MG63 (cell line): Measurements from ENCODE around the gene DENND1A. TPM values are rescaled to one million over a fixed set of nuclear protein-coding genes. Genes with fewer than 3 reads are reported as not detected.

Experiments used
- DNase-seq: peaks from one replicate; pipeline ENCODE4 v3.0.0-alpha.2; 2020
- H3K27me3 ChIP-seq: fragments of 250-450 bp; sonication (Bioruptor Pico); 2 replicates; pipeline ENCODE4 v1.5.1; 2020; ENCODE audit warnings: mild to moderate bottlenecking, moderate library complexity
- H3K36me3 ChIP-seq: fragments of 250-450 bp; sonication (Bioruptor Pico); 2 replicates; pipeline ENCODE4 v1.5.1; 2020; ENCODE audit warnings: mild to moderate bottlenecking, moderate library complexity
- H3K4me3 ChIP-seq: fragments of 250-450 bp; sonication (Bioruptor Pico); 2 replicates; pipeline ENCODE4 v1.5.1; 2020; ENCODE audit warnings: mild to moderate bottlenecking, moderate library complexity
- H3K9me3 ChIP-seq: fragments of 250-450 bp; sonication (Bioruptor Pico); 2 replicates; pipeline ENCODE4 v1.5.1; 2020; ENCODE audit warnings: mild to moderate bottlenecking, moderate library complexity
- total RNA-seq: library from RNA; depleted of rRNA; stranded (reverse); fragments of >200 nt; shearing (Covaris generic); gene quantifications from 2 replicates; pipeline ENCODE4 v1.2.3, GENCODE V29; 2014; ENCODE audit warnings: low replicate concordance

Gene DENND1A
- total RNA-seq, 1 experiment from 2014 or later = 35.3 TPM

GRCh38 chr9:123564652-123565051 is 365.3 kb downstream of the DENND1A start:
- H3K27me3 ChIP-seq = no peaks in the 10 kb centered on the region
- no peaks in the 10 kb centered on the region for H3K9me3 ChIP-seq
- H3K36me3 ChIP-seq = no peaks in the 10 kb centered on the region
- no peak for DNase-seq
- no peak overlapping the region for H3K4me3 ChIP-seq

GRCh38 chr9:123562844-123563346 is 367.0 kb downstream of the DENND1A start:
- Histone ChIP-seq H3K36me3 (no peaks in the 10 kb centered on the region), H3K27me3 (no peaks in the 10 kb centered on the region), H3K9me3 (no peaks in the 10 kb centered on the region), H3K4me3 (no peak overlapping the region)
- peak; percentile 73 for DNase-seq

GRCh38 chr9:123561046-123561445 is 368.9 kb downstream of the DENND1A start:
- H3K4me3 ChIP-seq = no peak overlapping the region
- no peak for DNase-seq
- H3K27me3 ChIP-seq = no peaks in the 10 kb centered on the region
- no peaks in the 10 kb centered on the region for H3K9me3 ChIP-seq
- H3K36me3 ChIP-seq = peaks cover 3% of the 10 kb centered on the region; the same call in 1 of the 2 replicates

GRCh38 chr9:123556464-123557435 is 373.2 kb downstream of the DENND1A start:
- Histone ChIP-seq H3K27me3 (no peaks in the 10 kb centered on the region), H3K36me3 (peaks cover 3% of the 10 kb centered on the region; the same call in 1 of the 2 replicates), H3K4me3 (no peak overlapping the region), H3K9me3 (no peaks in the 10 kb centered on the region)
- no peak for DNase-seq

GRCh38 chr9:123555646-123556045 is 374.3 kb downstream of the DENND1A start:
- Histone ChIP-seq H3K36me3 (peaks cover 3% of the 10 kb centered on the region; the same call in 1 of the 2 replicates), H3K27me3 (no peaks in the 10 kb centered on the region)

GRCh38 chr9:123552530-123552929 is 377.4 kb downstream of the DENND1A start:
- Histone ChIP-seq H3K36me3 (peaks cover 3% of the 10 kb centered on the region; the same call in 1 of the 2 replicates), H3K27me3 (no peaks in the 10 kb centered on the region), H3K9me3 (no peaks in the 10 kb centered on the region), H3K4me3 (no peak overlapping the region)
- DNase-seq = no peak

More at GRCh38 chr9:123555646-123556045, 374.3 kb downstream of the DENND1A start:
- no peak for DNase-seq
- H3K4me3 ChIP-seq = no peak overlapping the region
- no peaks in the 10 kb centered on the region for H3K9me3 ChIP-seq

GRCh38 chr9:123551734-123552133 is 378.2 kb downstream of the DENND1A start:
- Histone ChIP-seq H3K36me3 (peaks cover 2% of the 10 kb centered on the region; the same call in 1 of the 2 replicates), H3K4me3 (no peak overlapping the region), H3K27me3 (no peaks in the 10 kb centered on the region), H3K9me3 (no peaks in the 10 kb centered on the region)
- no peak for DNase-seq

GRCh38 chr9:123550797-123551196 is 379.1 kb downstream of the DENND1A start:
- H3K27me3 ChIP-seq = no peaks in the 10 kb centered on the region
- H3K36me3 ChIP-seq = no peaks in the 10 kb centered on the region
- no peaks in the 10 kb centered on the region for H3K9me3 ChIP-seq
- H3K4me3 ChIP-seq = no peak overlapping the region
- no peak for DNase-seq

- no peak for DNase-seq
- Histone ChIP-seq H3K9me3 (no peaks in the 10 kb centered on the region), H3K4me3 (no peak overlapping the region), H3K36me3 (no peaks in the 10 kb centered on the region), H3K27me3 (no peaks in the 10 kb centered on the region)
Measured at GRCh38 chr9:123550012-123550411, 379.9 kb downstream of the DENND1A start.

- DNase-seq = no peak
- no peaks in the 10 kb centered on the region for H3K9me3 ChIP-seq
Measured at GRCh38 chr9:123548741-123549545, 381.0 kb downstream of the DENND1A start.

GRCh38 chr9:123544007-123544827 is 385.7 kb downstream of the DENND1A start:
- Histone ChIP-seq H3K27me3 (no peaks in the 10 kb centered on the region), H3K4me3 (no peak overlapping the region), H3K9me3 (no peaks in the 10 kb centered on the region), H3K36me3 (no peaks in the 10 kb centered on the region)
- no peak for DNase-seq

More at GRCh38 chr9:123548741-123549545, 381.0 kb downstream of the DENND1A start:
- Histone ChIP-seq H3K36me3 (no peaks in the 10 kb centered on the region), H3K4me3 (no peak overlapping the region), H3K27me3 (no peaks in the 10 kb centered on the region)

- no peak for DNase-seq
- Histone ChIP-seq H3K36me3 (no peaks in the 10 kb centered on the region), H3K27me3 (no peaks in the 10 kb centered on the region), H3K9me3 (no peaks in the 10 kb centered on the region), H3K4me3 (no peak overlapping the region)
Measured at GRCh38 chr9:123543492-123543891, 386.4 kb downstream of the DENND1A start.

GRCh38 chr9:123542435-123543225 is 387.3 kb downstream of the DENND1A start:
- no peaks in the 10 kb centered on the region for H3K36me3 ChIP-seq
- no peak for DNase-seq
- no peak overlapping the region for H3K4me3 ChIP-seq

GRCh38 chr9:123541411-123541810 is 388.5 kb downstream of the DENND1A start:
- Histone ChIP-seq H3K9me3 (no peaks in the 10 kb centered on the region), H3K4me3 (no peak overlapping the region), H3K36me3 (no peaks in the 10 kb centered on the region), H3K27me3 (no peaks in the 10 kb centered on the region)
- DNase-seq = peak; percentile 28

More at GRCh38 chr9:123542435-123543225, 387.3 kb downstream of the DENND1A start:
- H3K9me3 ChIP-seq = no peaks in the 10 kb centered on the region
- H3K27me3 ChIP-seq = no peaks in the 10 kb centered on the region

GRCh38 chr9:123540457-123540856 is 389.5 kb downstream of the DENND1A start:
- Histone ChIP-seq H3K36me3 (no peaks in the 10 kb centered on the region), H3K9me3 (no peaks in the 10 kb centered on the region), H3K4me3 (no peak overlapping the region), H3K27me3 (no peaks in the 10 kb centered on the region)
- no peak for DNase-seq
